ENCODE results near the gene MYLK4.

GRCh38 chr6:2632368-2632767 lies 118.4 kb downstream of the MYLK4 start:
- TF ChIP-seq CTCF (IDR thresholded peaks at IDR 0.05) (no peak), ZFX (IDR thresholded peaks at IDR 0.05; ENCODE audit: borderline replicate concordance) (no peak)
